HUES48 (cell line): ENCODE measurements around the gene ARID4B.
"Not testable (repeated sequence)": the region's sequence is repeated elsewhere in the genome, so short reads cannot be mapped to it uniquely, and the experiment has no call there.

Experiments
- H3K27ac ChIP-seq: one replicate; pipeline ENCODE4 v1.7.0; 2013; ENCODE audit warnings: low read depth, low read length, inconsistent platforms
- H3K27me3 ChIP-seq: 2 replicates; pipeline ENCODE4 v1.6.1; 2013; ENCODE audit warnings: mild to moderate bottlenecking, low read length; ENCODE audit not compliant: control insufficient read depth, insufficient read depth
- H3K36me3 ChIP-seq: 2 replicates; pipeline ENCODE4 v1.6.1; 2013; ENCODE audit warnings: low read length; ENCODE audit not compliant: control insufficient read depth, insufficient read depth
- H3K4me1 ChIP-seq: 2 replicates; pipeline ENCODE4 v1.6.1; 2013; ENCODE audit warnings: mild to moderate bottlenecking, low read length; ENCODE audit not compliant: control insufficient read depth, insufficient read depth
- H3K4me3 ChIP-seq: 2 replicates; pipeline ENCODE4 v1.5.1; 2013; ENCODE audit warnings: mild to moderate bottlenecking, low read depth, low read length
- H3K9ac ChIP-seq: 2 replicates; pipeline ENCODE4 v1.6.1; 2013; ENCODE audit warnings: mild to moderate bottlenecking, low read depth, low read length, moderate library complexity
- H3K9me3 ChIP-seq: 2 replicates; pipeline ENCODE4 v1.6.1; 2013; ENCODE audit warnings: low read length; ENCODE audit not compliant: control insufficient read depth, insufficient read depth

The ARID4B gene

DNA sequence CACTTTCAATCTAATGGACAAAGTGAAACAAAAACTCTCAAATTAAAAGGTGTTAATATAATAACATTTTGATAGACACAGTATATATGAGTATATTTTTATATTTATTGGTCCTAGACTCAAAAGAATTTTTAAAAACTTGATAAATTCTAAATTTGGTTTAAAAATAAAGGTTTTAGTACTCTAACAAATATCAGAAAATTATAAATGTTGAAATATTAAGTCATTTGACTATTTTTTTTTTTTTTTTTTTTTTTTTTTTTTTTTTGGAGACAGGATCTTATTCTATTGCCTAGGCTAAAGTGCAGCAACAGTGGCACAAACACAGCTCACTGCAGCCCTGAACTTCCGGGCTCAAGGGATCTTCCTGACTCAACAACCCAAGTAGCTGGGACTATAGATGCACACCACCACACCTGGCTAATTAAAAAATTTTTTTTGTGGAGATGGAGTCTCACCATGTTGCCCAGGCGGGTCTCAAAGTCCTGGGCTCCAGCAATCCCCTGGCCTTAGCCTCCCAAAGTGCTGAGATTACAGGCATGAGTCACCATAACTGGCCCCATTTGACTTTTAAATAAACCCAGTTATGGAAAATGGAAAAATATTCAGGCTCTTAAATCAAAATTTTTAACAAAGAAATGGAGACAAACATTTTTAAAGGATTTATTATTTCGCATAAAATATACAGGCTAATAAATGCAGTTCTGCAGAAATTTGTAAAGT is 106.2 kb downstream of the ARID4B start:
- Histone ChIP-seq H3K36me3 (peaks cover 72% of the 10 kb centered on the region), H3K9me3 (no peaks in the 10 kb centered on the region)

GRCh38 chr1:235215453-235215852 is 112.5 kb downstream of the ARID4B start:
- no peaks in the 10 kb centered on the region for H3K27me3 ChIP-seq
- H3K27ac ChIP-seq = no peak overlapping the region
- no peak overlapping the region for H3K4me3 ChIP-seq
- H3K9ac ChIP-seq = no peak overlapping the region
- peaks cover 57% of the 10 kb centered on the region for H3K36me3 ChIP-seq
- H3K4me1 ChIP-seq = no peaks in the 10 kb centered on the region
- H3K9me3 ChIP-seq = no peaks in the 10 kb centered on the region

More for the DNA sequence above, 106.2 kb downstream of the ARID4B start:
- Histone ChIP-seq H3K4me1 (no peaks in the 10 kb centered on the region), H3K27me3 (no peaks in the 10 kb centered on the region), H3K4me3 (no peak overlapping the region), H3K9ac (no peak overlapping the region), H3K27ac (no peak overlapping the region)

GRCh38 chr1:235214962-235215361 is 113.0 kb downstream of the ARID4B start:
- not testable (repeated sequence) for H3K9me3 ChIP-seq, H3K4me3 ChIP-seq, H3K9ac ChIP-seq, H3K27me3 ChIP-seq, H3K27ac ChIP-seq, H3K4me1 ChIP-seq
- H3K36me3 ChIP-seq = peaks cover 57% of the 10 kb centered on the region

DNA sequence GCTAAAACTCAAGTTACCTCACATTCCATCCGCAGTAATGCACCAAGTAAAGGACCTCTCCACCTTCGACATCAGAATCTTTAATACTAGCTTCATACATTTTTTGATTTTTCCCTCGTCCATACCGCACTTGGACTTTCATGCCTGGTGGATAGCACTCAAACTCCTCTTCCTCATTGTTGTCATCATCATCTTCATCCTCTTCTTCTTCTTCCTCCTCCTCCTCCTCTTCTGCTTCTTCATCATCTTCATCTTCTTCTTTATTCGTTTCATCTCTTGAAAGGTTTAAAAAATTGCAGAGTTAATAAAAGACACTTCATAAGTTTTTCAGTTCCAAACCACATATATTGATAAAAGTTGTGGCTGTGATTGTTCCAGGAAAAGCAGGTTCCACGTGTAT is 114.2 kb downstream of the ARID4B start:
- Histone ChIP-seq H3K4me1 (no peaks in the 10 kb centered on the region), H3K9ac (no peak overlapping the region), H3K27ac (no peak overlapping the region), H3K4me3 (no peak overlapping the region), H3K27me3 (no peaks in the 10 kb centered on the region), H3K9me3 (no peaks in the 10 kb centered on the region), H3K36me3 (peaks cover 56% of the 10 kb centered on the region)

GRCh38 chr1:235211517-235211916 is 116.5 kb downstream of the ARID4B start:
- H3K36me3 ChIP-seq = peaks cover 60% of the 10 kb centered on the region
- peaks cover 8% of the 10 kb centered on the region; the same call in 1 of the 2 replicates for H3K4me1 ChIP-seq
- no peaks in the 10 kb centered on the region for H3K9me3 ChIP-seq
- H3K27ac ChIP-seq = no peak overlapping the region
- no peaks in the 10 kb centered on the region for H3K27me3 ChIP-seq
- no peak overlapping the region for H3K4me3 ChIP-seq
- no peak overlapping the region for H3K9ac ChIP-seq

- H3K4me3 ChIP-seq = no peak overlapping the region
- H3K27ac ChIP-seq = no peak overlapping the region
- no peak overlapping the region for H3K9ac ChIP-seq
- H3K27me3 ChIP-seq = no peaks in the 10 kb centered on the region
- peaks cover 48% of the 10 kb centered on the region for H3K36me3 ChIP-seq
- peaks cover 8% of the 10 kb centered on the region; the same call in 1 of the 2 replicates for H3K4me1 ChIP-seq
- H3K9me3 ChIP-seq = no peaks in the 10 kb centered on the region
Observed at GRCh38 chr1:235207209-235207565, 120.8 kb downstream of the ARID4B start.

- peaks cover 8% of the 10 kb centered on the region; the same call in 1 of the 2 replicates for H3K4me1 ChIP-seq
- H3K27me3 ChIP-seq = no peaks in the 10 kb centered on the region
- H3K36me3 ChIP-seq = peaks cover 42% of the 10 kb centered on the region
- no peak overlapping the region for H3K9ac ChIP-seq
- no peaks in the 10 kb centered on the region for H3K9me3 ChIP-seq
- H3K27ac ChIP-seq = no peak overlapping the region
- no peak overlapping the region for H3K4me3 ChIP-seq
Observed at GRCh38 chr1:235206533-235207208, 121.3 kb downstream of the ARID4B start.

- peaks cover 8% of the 10 kb centered on the region; the same call in 1 of the 2 replicates for H3K4me1 ChIP-seq
- no peaks in the 10 kb centered on the region for H3K9me3 ChIP-seq
- no peak overlapping the region for H3K9ac ChIP-seq
- no peaks in the 10 kb centered on the region for H3K27me3 ChIP-seq
- no peak overlapping the region for H3K4me3 ChIP-seq
- peaks cover 37% of the 10 kb centered on the region for H3K36me3 ChIP-seq
- H3K27ac ChIP-seq = no peak overlapping the region
Observed at GRCh38 chr1:235205687-235206086, 122.3 kb downstream of the ARID4B start.

- Histone ChIP-seq H3K27ac (no peak overlapping the region), H3K36me3 (peaks cover 19% of the 10 kb centered on the region), H3K9me3 (no peaks in the 10 kb centered on the region), H3K4me3 (no peak overlapping the region), H3K9ac (no peak overlapping the region), H3K27me3 (no peaks in the 10 kb centered on the region), H3K4me1 (peaks cover 16% of the 10 kb centered on the region; the same call in 1 of the 2 replicates)
Observed at GRCh38 chr1:235203428-235203827, 124.6 kb downstream of the ARID4B start.

DNA sequence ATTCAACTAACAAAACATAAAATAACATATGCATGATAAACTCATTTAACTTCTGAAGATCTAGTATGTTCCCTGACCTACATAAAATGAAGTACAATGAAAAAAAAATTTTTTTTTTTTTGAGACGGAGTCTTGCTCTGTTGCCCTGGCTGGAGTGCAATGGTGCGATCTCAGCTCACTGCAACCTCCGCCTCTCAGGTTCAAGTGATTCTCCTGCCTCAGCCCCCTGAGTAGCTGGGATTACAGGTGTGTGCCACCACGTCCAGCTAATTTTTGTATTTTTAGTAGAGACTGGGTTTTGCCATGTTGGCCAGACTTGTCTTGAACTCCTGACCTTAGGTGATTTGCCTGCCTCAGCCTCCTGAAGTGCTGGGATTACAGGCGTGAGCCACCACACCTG is 125.5 kb downstream of the ARID4B start:
- H3K9me3 ChIP-seq, H3K9ac ChIP-seq, H3K4me1 ChIP-seq, H3K27ac ChIP-seq, H3K4me3 ChIP-seq, H3K27me3 ChIP-seq: not testable (repeated sequence)
- peaks cover 26% of the 10 kb centered on the region for H3K36me3 ChIP-seq

DNA sequence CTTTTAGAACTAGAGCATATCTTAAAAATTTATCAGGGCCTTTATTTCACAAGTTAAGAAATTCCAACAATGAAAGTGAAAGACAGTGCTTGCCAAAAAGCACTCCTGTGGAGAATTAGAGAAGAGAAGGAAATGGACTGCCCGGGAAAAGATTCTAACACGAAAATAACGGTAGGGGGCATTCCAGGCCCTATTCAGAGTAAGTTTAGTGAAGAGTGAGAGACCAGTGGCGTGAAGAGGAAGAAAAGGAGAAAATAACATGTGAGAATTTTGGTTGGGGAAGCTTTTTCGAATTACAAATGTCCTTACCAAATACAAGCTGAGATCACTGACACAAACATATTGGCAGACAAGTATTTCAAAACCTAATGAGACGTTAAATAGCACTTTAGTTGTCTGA is 128.5 kb downstream of the ARID4B start:
- Histone ChIP-seq H3K4me3 (no peak overlapping the region), H3K9ac (no peak overlapping the region), H3K9me3 (no peaks in the 10 kb centered on the region), H3K27ac (peak overlapping the region; percentile 96), H3K4me1 (peaks cover 8% of the 10 kb centered on the region; the same call in 1 of the 2 replicates), H3K27me3 (no peaks in the 10 kb centered on the region), H3K36me3 (peaks cover 43% of the 10 kb centered on the region)
